Body of pancreas (tissue), 4 donors: ENCODE results near the gene LRRC59.

Experiments used
- CTCF ChIP-seq, 7 experiments: fragments of 450-650 bp in 4 of 7; fragments of 200-600 bp in 3 of 7; sonication (generic) in 3 of 7; IDR thresholded peaks; one replicate each; pipeline ENCODE4 v1.5.1; 2016 to 2019; ENCODE audit warnings: antibody characterized with exemption in 7 of 7
- POLR2A ChIP-seq, 3 donors: fragments of 450-650 bp; IDR thresholded peaks; one replicate each; pipeline ENCODE4 v1.6.1; 2016; ENCODE audit warnings: antibody characterized with exemption in 3 of 3, mild to moderate bottlenecking in 2 of 3

DNA sequence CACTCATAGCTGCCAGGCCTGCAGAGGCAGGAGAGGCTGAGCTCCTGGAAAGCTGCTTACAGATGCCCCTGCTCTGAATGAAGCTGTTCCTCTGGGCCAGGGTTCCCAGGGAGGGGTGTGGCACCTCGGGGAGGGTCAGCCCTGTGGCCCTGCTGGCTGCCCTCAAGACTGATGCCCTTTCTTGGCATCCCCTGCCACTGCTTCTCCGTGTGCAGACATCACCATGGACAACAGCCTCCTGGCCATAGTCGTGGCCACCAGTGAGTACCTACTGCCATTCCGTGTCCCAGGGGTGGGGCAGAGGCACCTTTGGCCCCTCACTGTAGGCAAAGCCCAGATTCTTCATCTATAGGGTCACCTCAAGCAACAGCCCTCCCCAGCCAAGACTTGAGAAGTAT, 33.3 kb downstream of the LRRC59 start:
- TF ChIP-seq CTCF (IDR thresholded peaks at IDR 0.05): no peak
- TF ChIP-seq POLR2A (IDR thresholded peaks at IDR 0.05): no peak
